ENCODE measurements around the gene MAGEA2.
"Not testable (repeated sequence)": the region's sequence is repeated elsewhere in the genome, so short reads cannot be mapped to it uniquely, and the experiment has no call there.

Gene MAGEA2, protein sequence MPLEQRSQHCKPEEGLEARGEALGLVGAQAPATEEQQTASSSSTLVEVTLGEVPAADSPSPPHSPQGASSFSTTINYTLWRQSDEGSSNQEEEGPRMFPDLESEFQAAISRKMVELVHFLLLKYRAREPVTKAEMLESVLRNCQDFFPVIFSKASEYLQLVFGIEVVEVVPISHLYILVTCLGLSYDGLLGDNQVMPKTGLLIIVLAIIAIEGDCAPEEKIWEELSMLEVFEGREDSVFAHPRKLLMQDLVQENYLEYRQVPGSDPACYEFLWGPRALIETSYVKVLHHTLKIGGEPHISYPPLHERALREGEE

DNA sequence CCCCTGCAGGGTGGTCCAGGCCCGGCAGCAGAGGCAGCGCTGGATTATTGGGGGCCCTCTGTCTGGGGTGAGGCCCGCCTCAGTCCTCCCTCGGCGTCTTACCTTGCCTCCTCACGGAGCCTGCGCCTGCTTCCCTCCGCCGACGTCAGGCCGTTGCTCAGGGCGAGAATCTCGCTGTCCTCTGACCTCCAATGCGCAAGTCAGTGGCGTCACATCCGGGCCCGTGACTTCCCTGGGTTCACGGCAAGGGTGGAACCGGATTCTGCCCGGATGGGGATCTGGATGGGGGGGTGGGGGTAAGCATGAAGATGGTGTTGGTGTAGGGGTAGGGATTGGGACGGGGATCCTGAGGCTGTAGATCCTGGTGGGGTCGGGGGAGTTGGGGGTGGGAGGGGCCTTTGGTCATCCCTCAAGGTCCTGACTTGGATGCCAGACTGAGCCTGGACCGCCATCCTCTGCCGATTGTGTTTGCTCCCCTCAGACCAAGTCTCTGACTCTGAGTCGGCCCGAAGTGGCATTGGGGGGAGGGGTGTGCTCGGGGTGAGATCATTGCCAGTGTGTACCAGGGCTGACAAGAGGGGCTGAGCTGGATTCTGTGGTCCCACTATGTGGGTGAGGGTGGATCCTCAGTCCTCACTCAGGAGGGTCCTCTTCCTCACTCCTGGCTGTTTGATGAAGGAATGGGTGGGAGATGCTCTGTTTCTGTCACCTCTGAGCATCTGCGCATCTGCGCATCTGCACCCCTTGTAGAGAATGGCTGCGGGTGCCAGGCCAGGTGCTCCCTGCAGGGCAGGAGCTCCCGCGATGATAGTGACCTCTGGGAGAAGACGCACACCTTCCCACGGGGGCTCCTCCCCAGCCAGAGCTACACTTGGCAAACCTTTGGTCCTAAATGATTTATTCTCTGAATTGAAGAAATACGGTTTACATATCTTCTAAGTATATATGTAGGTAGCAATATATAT lies at the start of gene MAGEA2:
MAGEA2 (minus strand) TSS at position 157 of the 965 bp plus-strand sequence. CDS start 2,479 bp downstream, outside the sequence.
- not testable (repeated sequence) for DNase-seq

DNA sequence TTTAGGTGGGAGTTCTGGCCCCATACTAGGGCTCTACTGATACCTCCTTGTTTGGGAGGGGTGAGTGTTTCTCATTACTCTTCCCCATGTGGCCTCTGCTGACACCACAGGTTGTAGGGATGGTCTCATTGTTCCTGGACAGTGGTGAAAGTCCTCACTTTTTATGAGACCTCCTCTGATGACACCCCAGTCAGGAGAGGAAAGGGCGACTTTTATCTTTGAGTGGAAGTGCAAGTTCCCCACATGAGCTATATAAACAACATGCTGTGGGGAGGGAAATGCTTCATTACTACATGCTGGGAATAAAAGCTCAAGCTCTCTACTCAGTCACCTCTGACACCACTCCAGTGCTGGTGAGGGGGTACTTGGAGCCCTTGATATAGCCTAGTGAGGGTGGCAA lies 45.3 kb upstream of the MAGEA2 start:
- no peak for DNase-seq

DNA sequence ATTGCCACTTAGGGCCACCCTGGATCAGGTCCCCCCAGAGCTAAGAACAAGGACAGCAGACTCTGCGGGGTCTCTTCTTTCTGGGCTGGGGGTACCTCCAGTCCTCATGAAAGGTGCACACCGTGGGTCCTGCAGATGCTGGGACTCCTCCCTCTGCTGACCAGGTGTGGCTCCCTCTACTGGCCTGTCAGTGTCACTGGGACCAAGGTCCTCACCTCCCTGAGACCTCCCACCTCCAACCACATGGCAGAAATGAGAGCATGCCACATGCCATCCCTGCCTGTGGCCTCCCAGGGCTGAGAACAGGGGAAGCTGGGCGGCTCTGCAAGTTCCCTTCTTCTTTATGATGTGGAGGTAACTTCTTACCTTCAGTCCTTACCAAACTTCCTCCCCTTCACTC lies 33.4 kb upstream of the MAGEA2 start:
- DNase-seq = not testable (repeated sequence)

DNA sequence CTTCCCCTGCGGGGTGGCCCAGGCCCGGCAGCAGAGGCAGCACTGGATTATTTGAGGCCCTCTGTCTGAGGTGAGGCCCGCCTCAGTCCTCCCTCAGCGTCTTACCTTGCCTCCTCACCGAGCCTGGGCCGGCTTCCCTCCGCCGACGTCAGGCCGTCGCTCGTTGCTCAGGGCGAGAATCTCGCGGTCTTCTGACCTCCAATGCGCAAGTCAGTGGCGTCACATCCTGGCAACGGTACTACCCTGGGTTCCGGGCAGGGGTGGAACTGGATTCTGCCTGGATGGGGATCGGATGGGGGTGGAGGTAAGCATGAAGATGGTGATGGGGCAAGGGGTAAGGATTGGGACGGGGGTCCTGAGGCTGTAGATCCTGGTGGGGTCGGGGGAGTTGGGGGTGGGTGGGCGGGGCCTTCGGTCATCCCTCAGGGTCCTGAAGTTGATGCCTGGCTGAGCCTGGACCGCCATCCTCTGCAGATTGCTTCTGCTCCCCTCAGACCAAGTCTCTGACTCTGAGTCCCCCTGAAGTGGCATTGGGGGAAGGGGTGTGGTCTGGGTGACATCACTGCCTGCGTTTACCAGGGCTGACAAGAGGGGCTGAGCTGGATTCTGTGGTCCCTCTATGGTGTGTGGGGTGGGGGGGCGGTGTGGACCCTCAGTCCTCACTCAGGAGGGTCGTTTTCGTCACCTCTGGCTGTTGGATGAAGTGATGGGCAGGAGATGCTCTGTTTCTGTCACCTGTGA lies 16.1 kb upstream of the MAGEA2 start, which contains the start of gene MAGEA6:
MAGEA6 (minus strand) TSS at position 141 of the 741 bp plus-strand sequence. CDS start 2,039 bp downstream, outside the sequence.
- not testable (repeated sequence) for DNase-seq

DNA sequence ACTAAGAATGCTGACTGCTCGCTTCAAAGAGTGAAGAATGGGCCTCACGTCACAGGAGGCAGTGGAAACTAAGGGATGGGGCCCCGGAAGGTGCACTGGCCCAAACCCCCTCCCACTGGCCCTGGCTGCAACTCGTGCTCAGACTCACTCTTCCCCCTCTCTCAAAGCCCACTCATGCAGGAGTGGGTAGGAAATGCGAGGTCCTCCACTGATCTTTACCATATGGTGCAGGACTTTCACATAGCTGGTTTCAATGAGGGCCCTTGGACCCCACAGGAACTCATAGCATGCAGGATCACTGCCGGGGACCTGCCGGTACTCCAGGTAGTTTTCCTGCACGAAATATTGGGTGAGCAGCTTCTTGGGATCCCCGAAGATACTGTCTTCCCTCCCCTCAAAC lies 12.9 kb upstream of the MAGEA2 start:
- DNase-seq = not testable (repeated sequence)

DNA sequence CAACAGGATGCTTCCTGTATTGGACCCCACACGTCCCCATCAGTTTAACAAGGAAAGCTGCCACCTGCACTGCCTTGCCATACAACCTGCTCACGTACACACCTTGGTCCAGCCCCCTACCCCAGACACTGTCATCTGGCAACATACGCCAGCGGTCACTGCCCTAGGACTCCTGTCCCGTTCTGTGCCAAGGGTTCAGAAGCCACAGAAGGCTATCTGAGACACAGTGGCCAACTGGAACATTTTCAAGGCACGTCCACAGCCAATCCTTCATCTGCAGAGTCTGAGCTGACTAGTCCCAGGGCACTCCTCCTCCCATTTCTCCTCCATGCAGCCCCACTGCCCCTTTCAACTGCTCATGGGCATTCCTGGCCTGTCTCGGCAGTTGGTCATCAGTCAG lies 7.9 kb upstream of the MAGEA2 start:
- DNase-seq = not testable (repeated sequence)

DNA sequence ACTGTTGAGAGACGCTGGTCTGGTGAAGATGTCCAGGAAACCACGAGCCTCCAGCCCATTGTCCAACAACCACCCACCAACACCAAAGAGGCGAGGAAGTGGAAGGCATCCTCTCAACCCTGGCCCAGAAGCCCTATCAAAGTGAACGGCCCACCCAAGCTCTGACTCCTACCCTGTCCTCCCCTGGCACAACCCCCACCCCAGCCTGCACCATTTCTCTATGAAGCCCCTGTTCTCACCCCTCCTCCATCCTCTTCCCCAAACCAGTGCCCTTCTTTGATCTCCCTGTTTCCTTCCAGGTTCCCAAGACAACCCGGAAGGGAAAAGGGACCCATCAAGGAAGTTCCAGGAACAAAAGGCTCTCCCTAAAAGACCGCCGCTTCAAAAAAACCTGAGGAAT lies 5.9 kb upstream of the MAGEA2 start:
- DNase-seq = not testable (repeated sequence)

DNA sequence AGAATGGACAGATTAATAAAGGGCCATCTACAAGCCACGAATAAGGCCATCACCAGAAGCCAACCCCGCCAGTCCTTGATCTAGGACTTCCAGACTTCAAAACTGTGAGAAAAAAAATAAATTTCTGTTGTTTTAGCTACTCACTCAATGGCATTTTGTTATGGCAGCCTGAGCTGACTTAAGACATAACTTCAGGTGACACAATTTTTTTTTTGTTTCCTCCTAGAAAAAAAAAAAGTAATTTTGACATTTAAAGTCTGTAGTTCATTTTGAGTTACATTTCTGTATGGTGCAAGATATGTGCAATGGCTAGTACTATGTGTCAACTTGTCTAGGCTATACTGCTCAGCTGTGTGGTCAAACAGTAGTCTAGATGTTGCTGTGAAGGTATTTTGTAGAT lies 5.3 kb upstream of the MAGEA2 start, which contains the start of gene CSAG3:
CSAG3 (plus strand) TSS at position 301 of the 400 bp plus-strand sequence.
- DNase-seq = not testable (repeated sequence)

DNA sequence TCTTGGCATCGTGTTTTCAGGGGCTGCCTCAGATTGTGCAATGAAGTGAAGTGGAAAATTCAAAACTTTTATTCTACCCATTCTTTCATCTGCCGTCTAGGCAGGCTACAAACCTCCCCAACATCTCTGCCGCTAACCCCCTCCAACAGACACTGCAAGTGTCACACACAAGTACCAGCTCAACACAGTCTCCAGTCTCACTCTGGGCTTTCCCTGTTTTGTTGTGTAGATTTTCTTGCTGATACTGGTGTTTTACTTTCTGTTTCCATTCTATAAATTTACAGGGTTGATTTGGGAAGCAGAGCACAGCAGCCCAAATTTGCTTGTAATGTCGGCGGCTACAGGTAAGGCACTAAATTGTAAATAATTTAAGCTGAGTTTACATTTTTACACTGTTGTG lies 1.2 kb upstream of the MAGEA2 start:
- DNase-seq = not testable (repeated sequence)

DNA sequence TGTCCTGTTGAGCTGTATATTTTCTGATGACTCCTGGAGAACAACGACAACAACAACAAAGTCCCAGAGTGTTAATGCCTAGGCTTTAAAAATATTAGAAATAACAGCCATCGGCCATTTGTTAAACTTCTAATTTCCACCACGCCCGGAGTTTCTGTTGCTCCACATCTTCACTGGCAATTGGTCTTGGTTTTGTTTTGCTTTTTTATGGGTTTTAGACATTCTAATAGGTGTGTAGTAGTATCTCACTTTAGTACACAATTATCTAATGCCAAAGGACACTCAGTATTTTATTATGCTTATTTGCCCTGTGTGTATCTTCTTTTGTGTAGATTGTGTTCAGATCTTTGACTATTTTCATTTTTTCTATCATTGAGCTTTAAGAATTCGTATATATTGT lies 15.1 kb downstream of the MAGEA2 start:
- DNase-seq = no peak

DNA sequence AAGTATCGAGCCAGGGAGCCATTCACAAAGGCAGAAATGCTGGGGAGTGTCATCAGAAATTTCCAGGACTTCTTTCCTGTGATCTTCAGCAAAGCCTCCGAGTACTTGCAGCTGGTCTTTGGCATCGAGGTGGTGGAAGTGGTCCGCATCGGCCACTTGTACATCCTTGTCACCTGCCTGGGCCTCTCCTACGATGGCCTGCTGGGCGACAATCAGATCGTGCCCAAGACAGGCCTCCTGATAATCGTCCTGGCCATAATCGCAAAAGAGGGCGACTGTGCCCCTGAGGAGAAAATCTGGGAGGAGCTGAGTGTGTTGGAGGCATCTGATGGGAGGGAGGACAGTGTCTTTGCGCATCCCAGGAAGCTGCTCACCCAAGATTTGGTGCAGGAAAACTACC lies 17.1 kb downstream of the MAGEA2 start:
- not testable (repeated sequence) for DNase-seq

DNA sequence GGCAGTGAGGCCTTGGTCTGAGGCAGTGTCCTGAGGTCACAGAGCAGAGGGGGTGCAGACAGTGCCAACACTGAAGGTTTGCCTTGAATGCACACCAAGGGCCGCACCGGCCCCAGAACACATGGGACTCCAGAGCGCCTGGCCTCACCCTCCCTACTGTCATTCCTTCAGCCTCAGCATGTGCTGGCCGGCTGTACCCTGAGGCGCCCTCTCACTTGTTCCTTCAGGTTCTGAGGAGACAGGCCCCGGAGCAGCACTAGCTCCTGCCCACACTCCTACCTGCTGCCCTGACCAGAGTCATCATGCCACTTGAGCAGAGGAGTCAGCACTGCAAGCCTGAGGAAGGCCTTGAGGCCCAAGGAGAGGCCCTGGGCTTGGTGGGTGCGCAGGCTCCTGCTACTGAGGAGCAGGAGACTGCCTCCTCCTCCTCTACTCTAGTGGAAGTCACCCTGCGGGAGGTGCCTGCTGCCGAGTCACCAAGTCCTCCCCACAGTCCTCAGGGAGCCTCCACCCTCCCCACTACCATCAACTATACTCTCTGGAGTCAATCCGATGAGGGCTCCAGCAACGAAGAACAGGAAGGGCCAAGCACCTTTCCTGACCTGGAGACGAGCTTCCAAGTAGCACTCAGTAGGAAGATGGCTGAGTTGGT lies 17.7 kb downstream of the MAGEA2 start:
- no peak for DNase-seq

DNA sequence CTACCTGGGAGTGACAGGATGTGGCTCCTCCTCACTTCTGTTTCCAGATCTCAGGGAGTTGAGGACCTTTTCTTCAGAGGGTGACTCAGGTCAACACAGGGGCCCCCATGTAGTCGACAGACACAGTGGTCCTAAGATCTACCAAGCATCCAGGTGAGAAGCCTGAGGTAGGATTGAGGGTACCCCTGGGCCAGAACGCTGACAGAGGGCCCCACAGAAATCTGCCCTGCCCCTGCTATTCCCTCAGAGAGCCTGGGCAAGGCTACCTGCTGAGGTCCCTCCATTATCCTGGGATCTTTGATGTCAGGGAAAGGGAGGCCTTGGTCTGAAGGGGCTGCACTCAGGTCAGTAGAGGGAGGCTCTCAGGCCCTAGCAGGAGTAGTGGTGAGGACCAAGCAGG lies 18.5 kb downstream of the MAGEA2 start:
- DNase-seq = no peak

DNA sequence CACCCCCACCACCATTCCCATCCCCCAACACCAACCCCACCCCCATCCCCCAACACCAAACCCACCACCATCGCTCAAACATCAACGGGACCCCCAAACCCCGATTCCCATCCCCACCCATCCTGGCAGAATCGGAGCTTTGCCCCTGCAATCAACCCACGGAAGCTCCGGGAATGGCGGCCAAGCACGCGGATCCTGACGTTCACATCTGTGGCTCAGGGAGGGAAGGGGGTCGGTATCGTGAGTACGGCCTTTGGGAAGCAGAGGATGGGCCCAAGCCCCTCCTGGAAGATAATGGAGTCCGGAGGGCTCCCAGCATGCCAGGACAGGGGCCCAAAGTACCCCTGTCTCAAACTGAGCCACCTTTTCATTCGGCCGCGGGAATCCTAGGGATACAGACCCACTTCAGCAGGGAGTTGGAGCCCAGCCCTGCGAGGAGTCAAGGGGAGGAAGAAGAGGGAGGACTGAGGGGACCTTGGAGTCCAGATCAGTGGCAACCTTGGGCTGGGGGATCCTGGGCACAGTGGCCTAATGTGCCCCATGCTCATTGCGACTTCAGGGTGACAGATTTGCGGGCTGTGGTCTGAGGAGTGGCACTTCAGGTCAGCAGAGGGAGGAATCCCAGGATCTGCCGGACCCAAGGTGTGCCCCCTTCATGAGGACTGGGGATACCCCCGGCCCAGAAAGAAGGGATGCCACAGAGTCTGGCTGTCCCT lies 19.3 kb downstream of the MAGEA2 start:
- not testable (repeated sequence) for DNase-seq

DNA sequence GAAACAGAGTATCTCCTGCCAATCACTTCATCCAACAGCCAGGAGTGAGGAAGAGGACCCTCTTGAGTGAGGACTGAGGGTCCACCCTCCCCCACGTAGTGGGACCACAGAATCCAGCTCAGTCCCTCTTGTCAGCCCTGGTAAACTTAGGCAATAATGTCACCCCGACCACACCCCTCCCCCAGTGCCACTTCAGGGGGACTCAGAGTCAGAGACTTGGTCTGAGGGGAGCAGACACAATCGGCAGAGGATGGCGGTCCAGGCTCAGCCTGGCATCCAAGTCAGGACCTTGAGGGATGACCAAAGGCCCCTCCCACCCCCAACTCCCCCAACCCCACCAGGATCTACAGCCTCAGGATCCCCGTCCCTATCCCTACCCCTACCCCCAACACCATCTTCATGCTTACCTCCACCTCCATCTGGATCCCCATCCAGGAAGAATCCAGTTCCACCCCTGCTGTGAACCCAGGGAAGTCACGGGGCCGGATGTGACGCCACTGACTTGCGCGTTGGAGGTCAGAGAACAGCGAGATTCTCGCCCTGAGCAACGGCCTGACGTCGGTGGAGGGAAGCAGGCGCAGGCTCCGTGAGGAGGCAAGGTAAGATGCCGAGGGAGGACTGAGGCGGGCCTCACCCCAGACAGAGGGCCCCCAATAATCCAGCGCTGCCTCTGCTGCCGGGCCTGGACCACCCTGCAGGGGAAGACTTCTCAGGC lies 20.2 kb downstream of the MAGEA2 start, which contains the start of the genes CSAG1 and MAGEA12:
CSAG1 (minus strand) TSS at position 461 of the 715 bp plus-strand sequence. CDS start 1,261 bp downstream, outside the sequence.
MAGEA12 (plus strand) TSS at position 497 of the 715 bp plus-strand sequence. CDS start 2,405 bp downstream, outside the sequence.
- peak; percentile 39 for DNase-seq

DNA sequence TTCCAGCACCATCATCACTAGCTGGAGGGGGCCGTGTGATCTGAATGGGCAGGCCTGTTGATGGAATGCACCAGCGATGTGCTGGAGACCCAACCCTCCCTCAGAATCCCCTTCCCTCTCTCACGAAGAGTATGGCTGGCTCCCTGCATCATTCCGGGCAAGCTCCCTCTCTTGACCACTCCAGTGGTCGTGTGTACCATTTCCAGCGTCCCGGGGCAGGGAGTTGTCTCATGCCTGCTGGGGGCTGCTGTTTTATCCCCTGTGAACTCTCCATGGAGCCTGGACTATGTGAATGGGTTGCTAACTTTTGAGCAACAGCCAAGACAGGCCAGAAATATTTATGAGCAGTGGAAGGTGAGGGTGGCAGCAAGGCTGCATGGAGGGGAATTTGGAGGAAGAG lies 28.2 kb downstream of the MAGEA2 start:
- DNase-seq = no peak

DNA sequence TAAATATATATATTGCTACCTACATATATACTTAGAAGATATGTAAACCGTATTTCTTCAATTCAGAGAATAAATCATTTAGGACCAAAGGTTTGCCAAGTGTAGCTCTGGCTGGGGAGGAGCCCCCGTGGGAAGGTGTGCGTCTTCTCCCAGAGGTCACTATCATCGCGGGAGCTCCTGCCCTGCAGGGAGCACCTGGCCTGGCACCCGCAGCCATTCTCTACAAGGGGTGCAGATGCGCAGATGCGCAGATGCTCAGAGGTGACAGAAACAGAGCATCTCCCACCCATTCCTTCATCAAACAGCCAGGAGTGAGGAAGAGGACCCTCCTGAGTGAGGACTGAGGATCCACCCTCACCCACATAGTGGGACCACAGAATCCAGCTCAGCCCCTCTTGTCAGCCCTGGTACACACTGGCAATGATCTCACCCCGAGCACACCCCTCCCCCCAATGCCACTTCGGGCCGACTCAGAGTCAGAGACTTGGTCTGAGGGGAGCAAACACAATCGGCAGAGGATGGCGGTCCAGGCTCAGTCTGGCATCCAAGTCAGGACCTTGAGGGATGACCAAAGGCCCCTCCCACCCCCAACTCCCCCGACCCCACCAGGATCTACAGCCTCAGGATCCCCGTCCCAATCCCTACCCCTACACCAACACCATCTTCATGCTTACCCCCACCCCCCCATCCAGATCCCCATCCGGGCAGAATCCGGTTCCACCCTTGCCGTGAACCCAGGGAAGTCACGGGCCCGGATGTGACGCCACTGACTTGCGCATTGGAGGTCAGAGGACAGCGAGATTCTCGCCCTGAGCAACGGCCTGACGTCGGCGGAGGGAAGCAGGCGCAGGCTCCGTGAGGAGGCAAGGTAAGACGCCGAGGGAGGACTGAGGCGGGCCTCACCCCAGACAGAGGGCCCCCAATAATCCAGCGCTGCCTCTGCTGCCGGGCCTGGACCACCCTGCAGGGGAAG lies 39.5 kb downstream of the MAGEA2 start, which contains the start of gene MAGEA2B:
MAGEA2B (plus strand) TSS at position 814 of the 973 bp plus-strand sequence. CDS start 2,479 bp downstream, outside the sequence.
- DNase-seq = not testable (repeated sequence)

DNA sequence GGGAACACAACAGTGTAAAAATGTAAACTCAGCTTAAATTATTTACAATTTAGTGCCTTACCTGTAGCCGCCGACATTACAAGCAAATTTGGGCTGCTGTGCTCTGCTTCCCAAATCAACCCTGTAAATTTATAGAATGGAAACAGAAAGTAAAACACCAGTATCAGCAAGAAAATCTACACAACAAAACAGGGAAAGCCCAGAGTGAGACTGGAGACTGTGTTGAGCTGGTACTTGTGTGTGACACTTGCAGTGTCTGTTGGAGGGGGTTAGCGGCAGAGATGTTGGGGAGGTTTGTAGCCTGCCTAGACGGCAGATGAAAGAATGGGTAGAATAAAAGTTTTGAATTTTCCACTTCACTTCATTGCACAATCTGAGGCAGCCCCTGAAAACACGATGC lies 40.4 kb downstream of the MAGEA2 start:
- not testable (repeated sequence) for DNase-seq

DNA sequence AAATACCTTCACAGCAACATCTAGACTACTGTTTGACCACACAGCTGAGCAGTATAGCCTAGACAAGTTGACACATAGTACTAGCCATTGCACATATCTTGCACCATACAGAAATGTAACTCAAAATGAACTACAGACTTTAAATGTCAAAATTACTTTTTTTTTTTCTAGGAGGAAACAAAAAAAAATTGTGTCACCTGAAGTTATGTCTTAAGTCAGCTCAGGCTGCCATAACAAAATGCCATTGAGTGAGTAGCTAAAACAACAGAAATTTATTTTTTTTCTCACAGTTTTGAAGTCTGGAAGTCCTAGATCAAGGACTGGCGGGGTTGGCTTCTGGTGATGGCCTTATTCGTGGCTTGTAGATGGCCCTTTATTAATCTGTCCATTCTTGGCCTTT lies 44.5 kb downstream of the MAGEA2 start, which contains the start of gene CSAG2:
CSAG2 (minus strand) TSS at position 101 of the 400 bp plus-strand sequence. CDS start 161 bp downstream, outside the sequence.
- not testable (repeated sequence) for DNase-seq

All from NCI-H2029 treated with DMSO at 0.1 percent for 48 hours (cell line).